ENCODE measurements around the gene TNNI2. TPM values are rescaled to one million over a fixed set of nuclear protein-coding genes. Genes with fewer than 3 reads are reported as not detected.

TNNI2 gene
- total RNA-seq, 1 donor = not detected

DNA sequence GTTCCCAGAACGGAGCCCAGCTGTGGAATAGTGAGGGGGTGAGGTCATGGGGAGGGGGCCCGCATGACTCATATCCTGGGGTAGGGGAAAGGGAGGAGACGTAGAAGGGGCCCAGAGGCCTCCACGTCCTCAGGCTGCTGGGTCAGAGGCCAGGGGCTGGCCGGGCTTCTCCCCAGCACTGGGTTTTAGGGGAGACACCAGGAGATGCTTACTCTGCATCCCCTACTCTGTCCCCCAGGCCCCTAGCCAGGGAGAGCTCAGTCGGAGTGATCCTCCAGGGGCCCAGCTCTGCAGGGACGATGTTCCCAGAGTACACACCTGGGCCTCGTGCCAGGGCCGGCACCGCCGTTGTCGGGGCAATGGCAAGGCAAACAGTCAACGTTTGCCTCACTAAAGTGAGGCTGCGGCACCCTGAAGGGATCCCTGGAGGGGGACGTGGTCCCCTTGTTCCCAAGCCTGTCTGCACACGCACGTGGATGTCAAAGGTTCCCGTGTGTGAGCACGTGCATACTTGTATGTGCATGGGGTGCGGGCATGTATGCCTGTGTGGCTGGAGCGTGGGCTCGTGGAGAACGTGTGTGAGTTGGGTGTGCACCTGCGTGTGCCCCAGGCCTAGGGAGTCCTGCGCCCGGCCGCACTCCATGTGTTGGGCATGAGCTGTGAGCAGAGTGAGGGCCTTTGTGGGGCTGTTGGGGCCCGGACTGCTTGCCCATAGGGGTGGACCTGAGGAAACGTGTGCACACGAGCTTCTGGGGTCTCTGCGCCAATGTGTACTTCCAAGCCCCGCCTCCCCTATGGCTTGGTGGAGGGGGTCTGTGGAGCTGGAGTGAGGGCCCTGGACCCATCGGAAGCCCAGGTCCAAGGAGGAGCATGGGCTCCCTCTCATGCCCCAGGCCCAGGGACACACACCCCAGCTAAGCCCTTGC lies 38.7 kb downstream of the TNNI2 start:
- TF ChIP-seq, protein P1, sequence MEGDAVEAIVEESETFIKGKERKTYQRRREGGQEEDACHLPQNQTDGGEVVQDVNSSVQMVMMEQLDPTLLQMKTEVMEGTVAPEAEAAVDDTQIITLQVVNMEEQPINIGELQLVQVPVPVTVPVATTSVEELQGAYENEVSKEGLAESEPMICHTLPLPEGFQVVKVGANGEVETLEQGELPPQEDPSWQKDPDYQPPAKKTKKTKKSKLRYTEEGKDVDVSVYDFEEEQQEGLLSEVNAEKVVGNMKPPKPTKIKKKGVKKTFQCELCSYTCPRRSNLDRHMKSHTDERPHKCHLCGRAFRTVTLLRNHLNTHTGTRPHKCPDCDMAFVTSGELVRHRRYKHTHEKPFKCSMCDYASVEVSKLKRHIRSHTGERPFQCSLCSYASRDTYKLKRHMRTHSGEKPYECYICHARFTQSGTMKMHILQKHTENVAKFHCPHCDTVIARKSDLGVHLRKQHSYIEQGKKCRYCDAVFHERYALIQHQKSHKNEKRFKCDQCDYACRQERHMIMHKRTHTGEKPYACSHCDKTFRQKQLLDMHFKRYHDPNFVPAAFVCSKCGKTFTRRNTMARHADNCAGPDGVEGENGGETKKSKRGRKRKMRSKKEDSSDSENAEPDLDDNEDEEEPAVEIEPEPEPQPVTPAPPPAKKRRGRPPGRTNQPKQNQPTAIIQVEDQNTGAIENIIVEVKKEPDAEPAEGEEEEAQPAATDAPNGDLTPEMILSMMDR (IDR thresholded peaks at IDR 0.05; ENCODE audit: insufficient read depth, low read depth, low read length) = no peak
- peak overlapping the region; percentile 15 for H3K4me3 ChIP-seq (ENCODE audit: low read depth, low read length)
- peak; percentile 83 for DNase-seq (ENCODE audit: low read depth)

DNA sequence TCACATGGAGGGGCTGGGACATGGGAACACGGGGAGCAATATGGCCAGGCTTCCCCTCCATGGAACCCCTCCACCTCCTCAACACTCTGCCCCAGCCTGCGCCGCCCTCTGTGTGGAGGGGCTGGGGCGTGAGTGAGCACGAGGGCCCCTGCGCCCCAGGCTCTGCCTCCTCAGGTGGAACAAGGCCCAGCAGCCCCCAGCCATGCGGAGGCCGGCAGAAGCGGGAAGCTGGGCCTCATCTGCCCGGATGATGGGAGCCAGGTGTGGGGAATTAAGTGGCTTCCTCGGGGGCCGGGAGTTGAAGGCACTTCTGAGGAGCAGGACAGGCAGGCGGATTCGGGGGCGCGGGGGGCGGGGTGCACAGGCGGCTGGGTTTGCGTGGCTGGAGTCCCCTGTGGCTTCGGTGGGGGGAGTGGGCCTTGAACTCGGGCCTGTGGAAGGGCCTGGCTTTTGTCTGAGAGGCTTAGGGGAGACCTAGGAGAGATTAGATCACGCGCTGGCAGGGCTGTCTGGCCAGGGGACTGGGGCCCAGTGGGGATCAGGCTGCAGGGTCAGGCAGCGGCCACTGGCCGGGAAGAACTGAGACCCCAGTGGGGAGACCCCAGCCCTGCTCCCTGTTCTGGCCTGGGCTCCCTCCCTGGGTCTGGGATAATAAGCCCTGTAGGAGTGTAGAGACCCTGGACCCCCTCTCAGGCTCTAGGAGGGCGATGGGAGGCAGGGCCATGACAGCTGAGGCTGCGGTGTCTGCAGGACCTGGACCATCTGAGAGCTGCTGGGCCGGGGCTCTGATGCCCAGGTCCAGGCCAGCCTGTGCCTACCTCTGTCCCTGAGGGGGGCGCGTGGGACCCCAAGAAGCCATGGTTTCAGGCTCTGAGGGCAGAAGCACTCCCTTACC lies 39.6 kb downstream of the TNNI2 start:
- no peak overlapping the region for H3K4me3 ChIP-seq (ENCODE audit: low read depth, low read length)
- TF ChIP-seq, protein P1 (IDR thresholded peaks at IDR 0.05; ENCODE audit: insufficient read depth, low read depth, low read length) = no peak
- peak; percentile 87 for DNase-seq (ENCODE audit: low read depth)

DNA sequence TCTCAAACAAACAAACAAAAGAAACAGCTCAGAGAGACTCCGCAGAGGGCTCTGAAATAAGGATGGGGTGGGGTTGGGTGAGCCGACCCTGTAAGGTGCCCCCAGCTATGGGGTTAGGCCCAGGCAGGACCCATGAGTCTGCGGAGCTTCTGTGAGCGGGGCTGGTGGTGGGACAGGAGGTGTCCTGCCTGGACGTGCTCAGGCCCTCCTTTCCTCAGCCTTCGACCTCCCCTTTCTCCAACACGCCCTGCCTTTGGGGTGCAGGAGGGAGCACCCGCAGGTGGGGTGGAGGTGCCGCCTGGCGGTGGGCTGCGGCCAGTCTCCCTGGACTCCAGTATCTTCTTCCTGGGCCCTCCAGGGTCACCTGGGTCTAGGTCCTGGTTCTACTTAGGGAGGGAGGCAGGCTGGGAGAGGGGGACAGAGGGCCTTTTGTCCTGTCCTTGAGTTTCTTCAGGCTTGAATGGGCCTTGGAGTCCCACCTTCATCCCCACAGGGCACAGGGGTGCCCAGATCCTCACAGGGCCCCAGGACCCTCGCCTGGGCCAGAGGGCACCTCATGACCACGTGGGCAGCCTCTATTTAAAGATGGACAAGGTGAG lies 40.7 kb downstream of the TNNI2 start:
- no peak for DNase-seq (ENCODE audit: low read depth)
- H3K4me3 ChIP-seq (ENCODE audit: low read depth, low read length) = no peak overlapping the region
- TF ChIP-seq, protein P1 (IDR thresholded peaks at IDR 0.05; ENCODE audit: insufficient read depth, low read depth, low read length) = no peak

DNA sequence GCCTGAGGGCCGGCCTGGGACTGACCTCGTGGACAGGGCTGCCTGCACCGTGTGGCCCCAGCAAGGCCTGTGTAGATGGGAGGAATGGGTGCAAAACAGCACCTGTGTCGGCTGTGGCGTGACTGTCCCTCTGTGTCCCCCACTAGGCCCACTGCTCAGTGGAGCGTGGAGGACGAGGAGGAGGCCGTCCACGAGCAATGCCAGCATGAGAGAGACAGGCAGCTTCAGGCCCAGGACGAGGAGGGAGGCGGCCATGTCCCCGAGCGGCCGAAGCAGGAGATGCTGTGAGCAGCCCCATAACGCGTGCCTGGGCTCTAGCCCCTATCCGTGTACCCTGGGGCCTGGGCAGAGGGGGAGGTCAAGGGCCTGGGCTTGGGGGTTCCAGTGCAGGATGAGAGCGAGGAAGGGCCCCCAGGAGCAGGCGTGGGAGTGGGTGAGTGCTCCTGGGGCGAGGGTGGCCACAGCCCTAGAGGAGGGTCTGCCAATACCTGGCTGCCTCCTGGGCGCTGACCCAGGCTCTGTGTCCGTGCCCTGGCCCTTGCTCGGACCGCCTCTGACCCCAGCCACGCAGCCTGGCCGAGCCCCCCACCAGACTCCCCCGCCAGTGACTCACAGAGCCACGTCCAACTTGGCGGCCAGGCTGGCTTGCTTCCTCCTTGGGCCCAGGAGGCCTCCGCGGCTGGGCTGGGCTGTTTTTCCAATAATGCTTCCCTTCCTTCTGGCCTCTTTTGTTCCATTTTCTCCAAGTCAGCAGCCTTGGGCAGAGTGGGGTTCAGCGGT lies 41.4 kb downstream of the TNNI2 start:
- no peak for DNase-seq (ENCODE audit: low read depth)
- TF ChIP-seq, protein P1 (IDR thresholded peaks at IDR 0.05; ENCODE audit: insufficient read depth, low read depth, low read length) = no peak
- no peak overlapping the region for H3K4me3 ChIP-seq (ENCODE audit: low read depth, low read length)

DNA sequence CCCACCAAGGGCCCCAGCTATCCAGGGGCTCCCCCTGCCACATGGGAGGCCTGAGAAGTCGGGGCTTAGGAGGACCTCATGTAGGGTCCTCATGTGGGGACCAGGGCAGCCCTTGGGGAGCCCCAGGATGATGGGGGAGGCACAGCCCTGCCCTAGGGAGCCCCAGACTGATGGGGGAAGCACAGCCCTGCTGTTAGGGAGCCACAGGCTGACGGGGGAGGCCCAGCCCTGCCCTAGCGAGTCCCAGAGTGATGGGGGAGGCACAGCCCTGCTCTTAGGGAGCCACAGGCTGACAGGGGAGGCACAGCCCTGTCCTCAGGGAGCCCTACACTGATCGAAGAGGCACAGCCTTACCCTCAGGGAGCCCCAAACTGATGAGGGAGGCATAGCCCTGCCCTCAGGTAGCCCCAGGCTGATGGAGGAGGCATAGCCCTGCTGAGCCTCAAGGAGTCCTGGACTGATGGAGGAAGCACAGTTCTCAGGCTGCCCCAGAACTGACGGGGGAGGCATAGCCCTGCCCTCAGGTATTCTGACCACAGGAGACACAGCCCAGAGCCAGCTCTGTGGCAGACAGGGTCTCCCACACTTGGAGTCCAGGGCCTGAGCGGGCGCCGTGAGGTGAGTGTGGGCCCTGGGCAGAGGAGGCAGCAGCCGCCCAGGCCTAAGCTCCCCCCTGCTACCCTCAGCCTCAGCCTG lies 42.1 kb downstream of the TNNI2 start:
- DNase-seq (ENCODE audit: low read depth) = no peak
- H3K4me3 ChIP-seq (ENCODE audit: low read depth, low read length) = no peak overlapping the region
- TF ChIP-seq, protein P1 (IDR thresholded peaks at IDR 0.05; ENCODE audit: insufficient read depth, low read depth, low read length) = no peak
